Activated T-helper 17 cell treated with anti-CD3 and anti-CD28 coated beads, Interleukin-2, amount 50 U/mL, for 72 hours (primary cell): ENCODE results near the gene TSTD2. TPM values are rescaled to one million over a fixed set of nuclear protein-coding genes. Genes with fewer than 3 reads are reported as not detected.

Source experiments
- ATAC-seq: fragments of 150-1000 bp; cut with Tn5 transposase; replicated peaks from 2 replicates; pipeline ENCODE4 v1.10.0; 2021; ENCODE audit warnings: mild to moderate bottlenecking, moderate library complexity
- H3K27ac Mint-ChIP-seq: one replicate; pipeline ENCODE4 v1.8.0; 2022; ENCODE audit warnings: mixed read lengths
- H3K27me3 Mint-ChIP-seq: one replicate; pipeline ENCODE4 v1.8.0; 2022; ENCODE audit warnings: mixed read lengths
- H3K36me3 Mint-ChIP-seq: one replicate; pipeline ENCODE4 v1.8.0; 2022; ENCODE audit warnings: low read depth, mild to moderate bottlenecking, mixed read lengths
- H3K4me1 Mint-ChIP-seq: one replicate; pipeline ENCODE4 v1.8.0; 2022; ENCODE audit warnings: mixed read lengths
- H3K4me3 Mint-ChIP-seq: one replicate; pipeline ENCODE4 v1.8.0; 2022; ENCODE audit warnings: mild to moderate bottlenecking, mixed read lengths
- H3K9me3 Mint-ChIP-seq: one replicate; pipeline ENCODE4 v1.8.0; 2022; ENCODE audit warnings: mixed read lengths
- total RNA-seq, 2 donors: library from RNA; stranded (reverse); gene quantifications; one replicate each; pipeline ENCODE4 v1.2.3, GENCODE V29; 2022

Gene TSTD2
- total RNA-seq, 2 donors from 2014 or later: 11.6 to 13.5 TPM

DNA sequence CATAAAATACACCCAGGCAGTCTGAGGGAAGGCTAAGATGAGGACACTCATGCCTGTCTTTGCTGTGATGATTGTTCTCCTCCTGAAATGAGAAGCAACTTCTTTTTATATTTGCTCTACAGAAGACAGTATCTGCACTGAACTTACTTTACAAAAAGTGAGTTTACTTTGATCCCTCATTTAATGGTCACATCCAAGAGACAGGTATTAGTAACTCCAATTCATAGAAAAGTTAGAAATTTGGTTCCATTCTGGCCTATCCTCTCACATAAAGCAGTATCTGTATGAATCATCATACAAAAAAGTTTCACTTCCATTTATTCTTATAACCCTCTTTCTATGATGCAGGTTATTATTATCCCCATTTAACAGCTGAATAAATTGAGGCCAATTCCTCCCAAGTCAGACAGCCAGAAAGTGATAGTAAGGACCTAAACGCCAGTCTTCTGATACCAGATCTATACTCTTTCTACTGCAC is 15.2 kb downstream of the TSTD2 start:
- ATAC-seq: peak; percentile 90
- Mint-ChIP-seq H3K36me3 (peaks cover 50% of the 10 kb centered on the region), H3K27me3 (no peaks in the 10 kb centered on the region), H3K4me3 (no peak overlapping the region), H3K27ac (peak overlapping the region; percentile 58), H3K4me1 (peaks cover 19% of the 10 kb centered on the region), H3K9me3 (no peaks in the 10 kb centered on the region)

GRCh38 chr9:97615439-97616072 is 17.6 kb downstream of the TSTD2 start:
- Mint-ChIP-seq H3K36me3 (peaks cover 57% of the 10 kb centered on the region), H3K27ac (no peak overlapping the region), H3K4me1 (peaks cover 19% of the 10 kb centered on the region), H3K27me3 (no peaks in the 10 kb centered on the region), H3K9me3 (no peaks in the 10 kb centered on the region), H3K4me3 (no peak overlapping the region)
- peak; percentile 38 for ATAC-seq

DNA sequence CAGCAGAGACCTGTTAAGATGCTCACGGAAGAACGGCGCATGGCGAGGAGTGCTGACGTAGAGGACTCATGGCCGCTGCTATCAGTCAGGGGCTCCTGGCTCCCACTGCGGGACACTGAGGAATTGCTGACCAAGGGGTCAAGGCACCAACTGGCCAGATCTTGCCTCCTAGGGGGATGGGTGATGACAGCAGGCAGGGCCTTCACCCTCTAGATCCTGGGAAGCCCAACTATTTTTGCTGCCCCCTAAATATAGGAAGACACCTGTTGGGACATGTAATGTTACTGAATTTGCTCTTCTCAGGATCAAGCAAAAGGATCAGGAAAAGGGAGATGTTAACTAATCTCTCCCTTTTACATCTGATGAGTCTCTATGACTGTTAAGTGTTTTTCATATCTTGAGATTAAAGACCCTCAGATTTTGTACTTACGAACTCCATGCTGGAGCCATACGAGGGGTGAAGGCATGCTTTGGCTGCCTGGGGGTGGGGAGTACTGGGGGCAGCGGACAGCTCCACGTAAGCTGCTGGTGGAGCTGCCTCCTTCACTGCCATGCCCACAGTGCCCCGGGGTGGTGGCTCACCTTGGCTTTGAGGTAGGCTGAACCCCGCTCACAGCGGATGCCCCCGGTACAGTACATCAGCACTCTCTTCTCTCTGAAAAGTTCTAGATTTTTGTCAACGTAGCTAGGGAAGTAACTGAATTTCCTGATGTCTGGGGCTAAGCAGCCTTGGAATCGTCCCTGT is 28.1 kb downstream of the TSTD2 start:
- ATAC-seq: no peak
- H3K4me1 Mint-ChIP-seq: no peaks in the 10 kb centered on the region
- no peaks in the 10 kb centered on the region for H3K9me3 Mint-ChIP-seq
- peaks cover 70% of the 10 kb centered on the region for H3K36me3 Mint-ChIP-seq
- H3K27ac Mint-ChIP-seq: no peak overlapping the region
- H3K4me3 Mint-ChIP-seq: no peak overlapping the region
- H3K27me3 Mint-ChIP-seq: no peaks in the 10 kb centered on the region

DNA sequence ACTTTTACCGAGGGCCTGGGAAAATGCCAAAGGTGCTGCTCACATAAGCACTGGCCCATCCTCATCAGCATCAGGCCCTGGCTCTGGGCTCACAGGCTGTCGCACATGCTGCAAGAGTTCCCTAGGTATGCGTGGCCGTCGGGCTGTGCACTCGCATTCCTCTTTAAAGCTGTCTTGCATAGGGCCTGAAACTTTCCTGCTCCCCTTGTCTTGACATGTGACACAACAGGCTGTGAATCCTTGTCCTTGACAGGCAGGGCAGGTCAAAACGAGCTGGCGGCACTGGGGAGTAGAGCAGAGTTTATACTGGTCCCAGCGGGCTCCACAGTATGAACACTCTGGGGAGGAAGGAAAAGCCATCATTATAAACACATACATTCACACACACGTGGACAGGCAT is 30.7 kb downstream of the TSTD2 start:
- ATAC-seq: no peak
- H3K4me3 Mint-ChIP-seq: no peak overlapping the region
- H3K4me1 Mint-ChIP-seq: peaks cover 9% of the 10 kb centered on the region
- no peaks in the 10 kb centered on the region for H3K9me3 Mint-ChIP-seq
- peaks cover 68% of the 10 kb centered on the region for H3K36me3 Mint-ChIP-seq
- H3K27ac Mint-ChIP-seq: no peak overlapping the region
- H3K27me3 Mint-ChIP-seq: no peaks in the 10 kb centered on the region

DNA sequence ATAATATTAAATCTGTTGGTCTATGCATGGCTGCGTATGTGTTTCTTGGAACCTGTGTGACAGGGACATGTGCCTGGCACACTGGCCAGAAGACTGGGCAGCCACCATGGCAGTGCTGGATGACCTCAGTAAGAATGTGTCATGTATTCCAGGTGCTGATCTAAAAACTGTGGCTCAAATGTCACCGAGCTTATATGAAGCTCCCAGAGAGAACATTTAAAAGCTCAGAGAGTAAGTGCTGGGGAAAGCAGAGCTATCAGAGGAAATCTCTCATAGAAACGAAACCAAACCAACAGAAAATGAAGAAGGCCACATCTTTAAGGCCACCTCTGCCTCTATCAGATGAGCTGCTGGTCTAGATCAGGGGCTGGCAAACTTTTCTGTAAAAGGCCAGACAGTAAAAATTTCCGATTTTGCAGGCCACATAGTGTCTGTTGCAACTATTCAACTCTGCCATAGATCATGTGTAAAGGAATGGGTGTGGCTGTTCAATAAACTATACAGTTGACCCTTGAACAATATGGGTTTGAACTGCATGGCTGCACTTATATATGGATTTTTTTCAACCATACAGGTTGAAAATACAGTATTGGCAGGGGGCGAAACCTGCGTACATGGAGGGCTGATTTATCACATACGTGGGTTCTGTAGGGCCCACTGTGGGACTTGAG is 31.8 kb downstream of the TSTD2 start:
- H3K9me3 Mint-ChIP-seq: no peaks in the 10 kb centered on the region
- H3K27ac Mint-ChIP-seq: no peak overlapping the region
- peaks cover 66% of the 10 kb centered on the region for H3K36me3 Mint-ChIP-seq
- H3K4me3 Mint-ChIP-seq: no peak overlapping the region
- H3K4me1 Mint-ChIP-seq: peaks cover 9% of the 10 kb centered on the region
- no peak for ATAC-seq
- H3K27me3 Mint-ChIP-seq: no peaks in the 10 kb centered on the region

GRCh38 chr9:97600531-97601227 is 32.5 kb downstream of the TSTD2 start:
- Mint-ChIP-seq H3K27ac (no peak overlapping the region), H3K27me3 (no peaks in the 10 kb centered on the region), H3K4me1 (peaks cover 9% of the 10 kb centered on the region), H3K9me3 (no peaks in the 10 kb centered on the region), H3K36me3 (peaks cover 59% of the 10 kb centered on the region), H3K4me3 (no peak overlapping the region)
- ATAC-seq: no peak

GRCh38 chr9:97599314-97599846 is 33.8 kb downstream of the TSTD2 start:
- Mint-ChIP-seq H3K27me3 (no peaks in the 10 kb centered on the region), H3K27ac (no peak overlapping the region), H3K36me3 (peaks cover 46% of the 10 kb centered on the region), H3K9me3 (no peaks in the 10 kb centered on the region), H3K4me1 (peaks cover 9% of the 10 kb centered on the region), H3K4me3 (no peak overlapping the region)
- ATAC-seq: no peak

DNA sequence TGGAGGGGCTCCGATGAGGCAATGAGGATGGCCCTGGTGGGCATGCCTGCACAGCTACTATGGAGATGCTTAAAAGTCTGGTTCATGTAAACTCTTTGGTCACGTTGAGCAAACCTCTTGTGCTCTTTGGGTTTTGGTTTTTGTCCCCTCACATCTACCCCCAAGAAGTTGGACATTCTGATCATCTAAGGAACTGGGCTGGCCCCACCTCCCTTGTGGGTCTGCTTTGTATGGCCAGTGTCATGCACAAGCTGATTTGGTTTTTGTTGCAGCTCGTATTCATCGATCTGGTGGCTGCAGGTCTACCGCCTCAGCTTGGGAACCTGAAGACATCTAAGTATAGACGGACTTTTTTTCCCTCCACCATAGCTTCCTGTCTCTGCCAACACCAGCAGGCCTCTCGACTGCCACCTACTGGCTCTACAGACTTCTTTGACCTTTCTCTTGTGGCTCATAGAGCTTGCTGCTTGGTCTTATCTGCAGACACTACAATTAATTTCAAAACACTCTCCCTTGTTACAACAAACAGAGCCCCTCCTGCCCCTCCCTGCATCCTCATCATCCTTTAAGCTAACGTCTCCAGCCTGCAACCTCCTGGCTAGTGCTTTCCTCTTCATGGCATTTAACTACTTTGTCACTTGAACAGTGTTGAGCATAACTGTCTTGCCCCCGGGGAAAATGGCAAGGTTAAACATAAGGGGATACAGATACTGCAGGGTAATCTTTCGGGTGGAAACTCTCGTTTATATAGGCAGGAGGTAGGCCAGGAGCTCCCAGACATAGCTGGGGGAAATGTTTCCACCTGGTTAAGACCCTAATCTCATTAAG is 34.5 kb downstream of the TSTD2 start:
- ATAC-seq: peak; percentile 91
- H3K27ac Mint-ChIP-seq: peak overlapping the region; percentile 49
- H3K4me1 Mint-ChIP-seq: peaks cover 9% of the 10 kb centered on the region
- no peaks in the 10 kb centered on the region for H3K27me3 Mint-ChIP-seq
- no peaks in the 10 kb centered on the region for H3K9me3 Mint-ChIP-seq
- peak overlapping the region; percentile 33 for H3K4me3 Mint-ChIP-seq
- H3K36me3 Mint-ChIP-seq: peaks cover 39% of the 10 kb centered on the region

- Mint-ChIP-seq H3K4me1 (peaks cover 9% of the 10 kb centered on the region), H3K9me3 (no peaks in the 10 kb centered on the region), H3K36me3 (peaks cover 22% of the 10 kb centered on the region), H3K4me3 (no peak overlapping the region), H3K27me3 (no peaks in the 10 kb centered on the region), H3K27ac (no peak overlapping the region)
- no peak for ATAC-seq
These were observed 36.3 kb downstream of the TSTD2 start for GRCh38 chr9:97596906-97597305.

- peaks cover 9% of the 10 kb centered on the region for H3K4me1 Mint-ChIP-seq
- H3K4me3 Mint-ChIP-seq: no peak overlapping the region
- H3K27me3 Mint-ChIP-seq: peaks cover 3% of the 10 kb centered on the region
- no peak overlapping the region for H3K27ac Mint-ChIP-seq
- H3K36me3 Mint-ChIP-seq: no peaks in the 10 kb centered on the region
- H3K9me3 Mint-ChIP-seq: no peaks in the 10 kb centered on the region
- no peak for ATAC-seq
These were observed 38.7 kb downstream of the TSTD2 start for GRCh38 chr9:97594381-97594921.

GRCh38 chr9:97593960-97594359 is 39.2 kb downstream of the TSTD2 start:
- no peaks in the 10 kb centered on the region for H3K9me3 Mint-ChIP-seq
- H3K4me3 Mint-ChIP-seq: no peak overlapping the region
- no peak overlapping the region for H3K27ac Mint-ChIP-seq
- peaks cover 3% of the 10 kb centered on the region for H3K27me3 Mint-ChIP-seq
- peaks cover 7% of the 10 kb centered on the region for H3K4me1 Mint-ChIP-seq
- H3K36me3 Mint-ChIP-seq: no peaks in the 10 kb centered on the region
- no peak for ATAC-seq

DNA sequence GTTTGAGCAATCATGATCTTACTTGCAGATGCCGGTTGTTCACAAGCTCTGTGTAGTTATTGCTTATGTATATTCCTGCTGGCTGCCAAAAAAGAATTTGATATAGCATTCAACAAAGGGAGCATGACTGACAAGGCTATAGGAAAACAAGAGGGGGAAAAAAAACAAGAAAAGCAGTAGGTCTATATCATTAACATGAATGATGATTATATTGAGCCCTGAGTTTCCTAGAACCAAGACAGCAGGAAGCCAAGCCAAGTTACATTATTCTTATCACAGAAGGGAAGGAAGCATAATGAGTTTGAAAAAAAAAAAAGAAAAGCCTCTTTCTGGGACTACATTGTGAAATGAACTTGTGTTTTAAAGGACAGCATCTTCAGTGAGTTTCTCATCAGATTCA is 41.0 kb downstream of the TSTD2 start:
- Mint-ChIP-seq H3K36me3 (no peaks in the 10 kb centered on the region), H3K27ac (no peak overlapping the region), H3K9me3 (no peaks in the 10 kb centered on the region), H3K4me3 (no peak overlapping the region), H3K27me3 (peaks cover 3% of the 10 kb centered on the region), H3K4me1 (no peaks in the 10 kb centered on the region)
- no peak for ATAC-seq

- Mint-ChIP-seq H3K27me3 (peaks cover 3% of the 10 kb centered on the region), H3K36me3 (no peaks in the 10 kb centered on the region), H3K4me1 (no peaks in the 10 kb centered on the region), H3K4me3 (no peak overlapping the region), H3K27ac (no peak overlapping the region), H3K9me3 (no peaks in the 10 kb centered on the region)
- ATAC-seq: no peak
These were observed 41.6 kb downstream of the TSTD2 start for GRCh38 chr9:97591535-97591934.
